Mammary epithelial cell (primary cell): ENCODE measurements around the gene MICAL3.

ENCODE experiments used
- CTCF ChIP-seq, 2 donors: IDR thresholded peaks in 1 of 2; conservative IDR thresholded peaks in 1 of 2; 2 replicates each; pipeline ENCODE4 v1.5.1; 2011 to 2012; ENCODE audit warnings: inconsistent platforms in 2 of 2, low read length in 2 of 2, mild to moderate bottlenecking in 2 of 2, control low read depth in 1 of 2, low read depth in 1 of 2; ENCODE audit not compliant: insufficient read depth in 1 of 2; ENCODE audit errors: extremely low read depth in 1 of 2
- EZH2 ChIP-seq: IDR thresholded peaks from 2 replicates; pipeline ENCODE4 v1.6.1; 2012; ENCODE audit warnings: low read length, inconsistent platforms, borderline replicate concordance

GRCh38 chr22:17924735-17925364, 99.5 kb downstream of the MICAL3 start:
- TF ChIP-seq EZH2 (no peak), CTCF (conservative IDR thresholded peaks at IDR 0.05 in 1 of 2, IDR thresholded peaks at IDR 0.05 in 1 of 2; ENCODE audit: extremely low read depth in 1 of 2, insufficient read depth in 1 of 2, low read depth in 1 of 2, low read length in 2 of 2) (no peak)
